8988T (cell line): ENCODE results near the gene SLC25A17.
"Not testable (repeated sequence)": the region's sequence is repeated elsewhere in the genome, so short reads cannot be mapped to it uniquely, and the experiment has no call there.

Experiments
- DNase-seq: peaks from one replicate; pipeline ENCODE4 v3.0.0; 2011

The SLC25A17 gene, protein sequence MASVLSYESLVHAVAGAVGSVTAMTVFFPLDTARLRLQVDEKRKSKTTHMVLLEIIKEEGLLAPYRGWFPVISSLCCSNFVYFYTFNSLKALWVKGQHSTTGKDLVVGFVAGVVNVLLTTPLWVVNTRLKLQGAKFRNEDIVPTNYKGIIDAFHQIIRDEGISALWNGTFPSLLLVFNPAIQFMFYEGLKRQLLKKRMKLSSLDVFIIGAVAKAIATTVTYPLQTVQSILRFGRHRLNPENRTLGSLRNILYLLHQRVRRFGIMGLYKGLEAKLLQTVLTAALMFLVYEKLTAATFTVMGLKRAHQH

DNA sequence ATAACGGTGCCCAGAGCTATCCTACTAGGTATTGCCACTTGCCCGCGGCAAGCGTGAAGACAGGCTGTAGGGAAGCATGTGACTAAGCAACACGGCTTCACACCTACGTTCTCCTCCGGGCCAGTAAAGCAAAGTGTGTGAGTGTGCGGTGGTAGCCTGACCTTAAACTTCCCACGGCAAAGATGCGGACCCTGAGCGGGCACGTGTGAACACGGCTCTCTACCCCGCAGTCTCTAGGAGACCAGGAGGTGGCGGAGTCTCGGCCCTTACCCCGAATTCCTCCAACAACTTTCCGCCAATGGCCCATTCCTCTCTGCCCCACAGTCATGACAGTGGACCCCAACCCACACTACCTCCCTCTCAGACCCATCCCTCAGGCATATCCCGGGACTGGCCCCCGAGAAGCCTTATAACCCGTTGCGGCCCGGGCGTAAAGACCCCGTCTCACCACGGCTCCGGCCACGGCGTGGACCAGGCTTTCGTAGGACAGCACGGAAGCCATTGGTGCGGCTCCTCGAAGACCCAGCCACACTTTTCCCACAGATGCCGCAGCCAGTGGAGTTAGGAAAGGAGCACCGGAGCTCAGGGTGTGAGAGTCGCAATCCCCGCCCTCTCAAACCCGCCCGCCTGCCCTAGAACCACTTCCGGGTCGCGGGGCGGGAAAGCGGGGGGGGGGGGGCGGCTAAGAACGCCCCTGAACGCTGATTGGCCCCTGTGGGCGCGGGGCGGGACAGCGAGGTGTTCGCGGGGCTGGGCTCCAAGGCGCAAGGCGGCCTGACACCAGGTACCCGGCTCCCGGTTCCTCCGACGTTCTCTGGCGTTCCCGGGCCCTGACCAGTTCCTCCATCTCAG is at the start of gene SLC25A17:
TSS of gene SLC25A17 (minus strand) at position 600 of the 852 bp plus-strand sequence. CDS start at position 502, 98 bp downstream.
- DNase-seq, result peak; percentile 42

DNA sequence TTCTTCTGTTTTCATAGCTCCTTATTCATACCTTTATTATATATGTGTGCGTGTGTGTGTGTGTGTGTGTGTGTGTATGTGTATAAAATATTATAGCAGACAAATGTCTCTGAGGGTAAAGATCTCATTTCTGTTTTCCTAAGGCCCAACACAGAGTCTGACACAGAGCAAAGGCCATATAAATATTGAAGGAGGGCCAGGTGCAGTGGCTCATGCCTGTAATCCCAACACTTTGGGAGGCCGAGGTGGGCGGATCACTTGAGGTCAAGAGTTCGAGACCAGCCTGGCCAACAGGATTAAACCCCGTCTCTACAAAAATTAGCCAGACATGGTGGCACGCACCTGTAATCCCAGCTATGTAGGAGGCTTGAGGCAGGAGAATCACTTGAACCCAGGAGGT is 49.2 kb upstream of the SLC25A17 start:
- not testable (repeated sequence) for DNase-seq

DNA sequence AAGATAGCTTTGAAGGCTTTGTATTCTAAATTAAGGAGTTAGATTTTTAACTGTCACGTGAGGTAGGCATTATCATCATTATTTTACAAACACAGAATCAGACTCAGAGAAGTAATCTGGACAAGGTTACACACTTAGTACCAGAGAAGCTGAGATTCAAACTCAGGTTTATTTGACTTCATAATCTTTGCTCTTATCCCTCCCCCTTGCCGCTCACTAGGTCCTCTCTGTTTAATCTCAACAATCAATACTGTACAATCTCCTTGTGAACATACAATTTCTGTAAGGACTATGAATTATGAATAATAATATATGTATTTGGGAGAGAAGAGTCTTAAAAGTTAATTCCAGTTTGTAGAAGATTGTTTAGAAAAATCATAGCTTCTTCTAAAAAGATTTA is 48.0 kb upstream of the SLC25A17 start:
- DNase-seq, result no peak

DNA sequence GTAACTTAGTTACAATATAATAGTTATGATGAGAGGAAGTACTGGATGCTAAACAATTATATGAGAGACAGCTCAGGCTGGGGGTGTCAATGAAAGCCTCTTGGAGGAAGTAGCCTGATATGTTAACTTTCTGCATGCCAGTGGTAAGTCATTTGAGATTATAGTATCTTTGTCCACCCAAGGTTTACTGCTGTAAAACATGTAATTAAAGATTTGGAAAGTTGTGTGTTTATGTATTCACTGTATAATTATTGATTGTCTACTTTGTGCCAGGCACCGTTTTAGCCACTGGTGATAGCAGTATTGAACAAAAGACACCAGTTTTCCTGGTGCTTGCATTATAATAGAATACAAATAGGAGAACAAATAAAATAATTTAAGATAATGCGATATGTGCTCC is 43.4 kb upstream of the SLC25A17 start:
- DNase-seq, result no peak

DNA sequence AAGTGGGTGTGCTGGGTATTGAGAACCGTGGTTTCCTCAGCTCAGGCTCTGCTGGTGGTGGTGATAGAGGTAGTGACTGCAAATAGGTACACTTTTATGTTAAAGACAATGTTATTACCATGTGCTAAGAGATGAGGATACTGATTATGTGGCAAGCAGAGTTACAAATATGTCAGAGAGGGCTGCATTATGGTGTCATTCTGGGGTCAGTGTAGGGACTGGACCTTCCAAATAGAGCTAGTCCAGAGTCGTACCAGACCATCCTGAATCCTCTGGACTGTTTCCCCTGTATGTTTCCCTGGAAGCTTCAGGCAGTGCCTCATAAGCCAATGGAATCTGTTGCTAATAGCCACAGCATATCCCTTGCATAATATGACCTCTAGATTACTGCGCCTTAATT is 42.9 kb upstream of the SLC25A17 start, which contains the start of gene DNAJB7:
TSS of gene DNAJB7 (minus strand) at position 101 of the 400 bp plus-strand sequence. CDS start 119 bp downstream, outside the sequence.
- DNase-seq, result no peak

DNA sequence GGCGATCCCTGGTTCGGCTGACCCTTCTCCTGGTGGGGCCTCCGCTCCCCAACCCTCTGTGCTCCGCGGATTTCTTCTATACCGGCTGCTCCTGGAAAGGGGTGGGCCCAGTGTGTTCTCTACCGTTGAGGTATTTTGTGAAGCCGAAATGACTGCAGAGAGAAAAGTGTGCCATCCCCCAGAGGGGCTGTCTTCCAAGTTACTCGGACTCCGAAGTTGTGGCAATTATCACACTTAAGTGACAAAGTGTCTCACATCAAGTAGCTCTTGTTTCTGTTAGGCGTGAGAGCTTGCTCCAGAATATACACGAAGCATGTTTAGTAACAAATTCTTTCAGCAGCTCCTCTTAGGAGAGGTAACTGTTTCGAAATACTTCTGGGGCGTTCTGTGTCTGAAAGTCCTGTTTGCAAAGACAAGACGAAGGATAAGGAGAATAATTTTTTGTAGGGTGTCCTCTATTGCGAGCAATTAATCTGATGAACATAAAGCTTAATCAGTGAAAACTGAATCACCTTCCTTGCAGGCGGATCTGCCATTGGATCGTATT is 38.2 kb upstream of the SLC25A17 start:
- DNase-seq, result no peak

DNA sequence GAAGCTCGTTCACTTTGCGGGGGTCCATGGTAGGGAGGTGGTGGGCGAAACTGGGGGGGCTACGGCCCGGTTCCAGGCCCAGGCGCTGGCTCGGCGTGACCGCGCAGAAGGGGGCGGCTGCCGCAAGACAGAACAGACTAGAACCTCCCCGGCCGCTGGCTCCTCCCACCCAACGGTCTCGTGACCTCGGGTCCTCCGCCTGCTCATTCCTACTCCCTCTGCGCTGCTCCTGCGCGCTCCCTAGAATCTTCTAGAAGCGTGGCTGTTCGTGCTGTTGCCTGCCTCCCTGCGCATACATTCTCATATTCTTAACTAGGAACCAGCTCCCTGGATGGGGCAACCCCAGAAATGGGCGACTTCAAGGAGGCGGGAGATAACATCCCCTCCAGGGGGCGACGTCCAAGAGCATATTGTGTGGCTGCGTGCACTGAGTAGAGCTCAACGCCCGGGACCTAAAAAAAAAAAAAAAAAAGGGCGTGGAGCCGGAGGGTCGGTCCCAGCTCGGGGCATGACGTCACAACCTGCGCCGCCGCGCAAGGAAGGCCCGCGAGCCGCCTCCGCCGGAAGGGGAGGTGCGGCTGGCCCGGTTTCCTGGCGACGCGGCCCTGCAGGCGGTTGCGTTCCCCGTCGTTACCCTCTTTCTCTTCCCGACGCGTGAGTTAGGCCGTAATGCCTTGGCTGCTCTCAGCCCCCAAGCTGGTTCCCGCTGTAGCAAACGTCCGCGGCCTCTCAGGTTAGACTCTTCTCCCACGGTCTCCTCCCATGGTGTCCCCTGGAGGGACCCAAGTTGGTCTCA is 37.6 kb upstream of the SLC25A17 start, which contains the start of the genes ST13 and XPNPEP3:
TSS of gene ST13 (minus strand) at position 127 of the 796 bp plus-strand sequence. CDS start at position 28, 99 bp downstream.
TSS of gene XPNPEP3 (plus strand) at position 636 of the 796 bp plus-strand sequence. CDS start at position 670, 34 bp downstream.
- peak; percentile 27 for DNase-seq

DNA sequence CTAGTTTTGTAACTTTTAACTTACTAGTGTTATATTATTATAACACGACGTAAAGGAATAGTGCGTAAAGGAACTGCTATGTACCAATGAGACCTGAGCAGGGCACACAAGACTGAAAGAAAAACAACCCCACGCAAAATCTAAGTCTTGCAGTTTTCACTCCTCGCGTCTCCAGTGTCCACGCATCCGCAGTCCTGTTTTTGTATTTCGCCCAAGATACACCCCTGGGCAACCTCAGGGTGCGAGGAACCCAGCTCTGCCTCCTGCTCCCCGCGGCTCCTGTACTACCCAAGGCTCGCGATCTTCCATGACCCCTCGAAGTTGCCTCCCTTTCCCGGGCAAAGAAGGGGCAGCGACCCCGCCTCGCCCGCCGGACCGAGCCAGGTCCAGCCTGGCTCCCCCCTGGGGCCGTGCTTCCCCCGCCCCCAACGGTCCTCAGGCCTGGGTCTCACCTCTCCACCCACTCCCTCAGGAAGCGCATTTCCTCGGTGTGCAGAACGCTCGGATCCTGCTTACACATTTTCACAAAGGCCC is 36.9 kb upstream of the SLC25A17 start:
- no peak for DNase-seq

DNA sequence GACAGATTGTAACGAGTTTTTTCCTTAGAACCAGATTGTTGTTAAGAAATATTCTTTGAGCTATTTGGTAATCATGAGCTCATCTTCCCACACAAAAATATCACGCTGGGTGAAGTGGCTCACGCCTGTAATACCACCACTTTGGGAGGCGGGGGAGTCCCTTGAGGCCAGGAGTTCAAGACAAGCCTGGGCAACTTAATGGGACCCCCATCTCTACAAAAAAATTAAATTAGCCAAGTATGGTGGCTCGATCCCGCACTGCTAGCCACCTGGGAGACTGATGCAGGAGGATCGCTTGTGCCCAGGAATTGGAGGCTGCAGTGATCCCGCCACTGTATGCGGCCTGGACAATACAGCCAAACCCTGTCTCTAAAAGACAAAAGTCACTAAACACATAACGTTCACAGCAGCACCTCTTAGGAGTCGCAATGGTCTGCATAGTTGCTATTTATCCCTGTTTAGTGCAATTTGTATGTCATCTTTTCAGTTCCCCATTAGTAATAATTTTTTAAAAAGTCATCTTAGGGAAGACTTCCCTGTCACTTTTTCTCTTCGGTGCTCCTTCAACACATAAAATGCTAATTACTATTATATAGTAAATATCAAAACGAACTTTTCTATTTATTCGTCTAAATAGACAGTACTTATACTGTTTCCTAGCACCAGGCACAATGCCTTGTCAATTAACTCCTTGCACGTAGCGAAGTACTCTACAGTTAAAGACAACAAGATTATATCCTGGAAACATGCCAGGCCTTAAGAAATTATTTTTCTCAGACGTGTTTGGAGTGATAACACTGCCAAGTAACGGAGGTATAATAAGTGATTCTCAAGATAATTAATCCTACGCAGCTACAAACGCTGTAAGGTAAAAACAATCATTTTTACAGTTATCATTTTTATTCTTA is 36.2 kb upstream of the SLC25A17 start:
- no peak for DNase-seq

DNA sequence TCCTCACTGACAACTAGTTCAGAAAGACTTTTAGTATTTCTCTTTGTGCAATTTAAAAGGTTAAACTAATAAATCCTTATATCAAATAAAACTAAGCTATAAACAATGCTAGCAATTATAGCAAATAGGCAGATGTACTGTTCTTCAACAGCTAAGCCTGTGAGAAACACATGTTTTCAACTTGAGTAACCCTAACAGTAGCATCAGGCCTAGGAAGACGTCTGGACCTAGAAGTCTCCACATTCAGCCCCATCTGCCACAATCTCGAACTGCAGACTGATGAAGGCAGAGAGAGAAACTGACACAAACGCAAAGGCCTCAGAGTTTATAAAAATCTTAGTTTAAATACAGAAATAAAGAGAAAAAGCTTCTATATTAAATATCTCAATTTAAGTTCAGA is 34.8 kb upstream of the SLC25A17 start:
- DNase-seq, result no peak

DNA sequence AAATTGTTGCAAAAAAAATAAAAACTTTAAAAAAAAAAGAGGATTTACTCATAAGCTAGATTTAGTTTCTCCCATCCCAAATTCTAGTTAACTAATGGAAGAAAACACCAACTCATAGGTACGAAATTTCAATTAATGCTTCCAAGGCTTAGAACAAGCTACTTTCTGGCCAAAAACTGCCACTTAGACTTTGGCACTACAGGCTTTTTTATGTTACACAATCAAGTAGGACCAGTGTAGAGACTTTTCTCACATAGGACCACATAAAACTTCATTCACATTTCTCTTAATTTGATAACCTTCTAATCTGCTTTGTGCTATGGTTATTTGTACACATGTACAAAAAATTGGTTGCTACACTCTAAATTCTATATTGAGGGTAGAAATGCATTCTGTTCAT is 34.2 kb upstream of the SLC25A17 start:
- no peak for DNase-seq

DNA sequence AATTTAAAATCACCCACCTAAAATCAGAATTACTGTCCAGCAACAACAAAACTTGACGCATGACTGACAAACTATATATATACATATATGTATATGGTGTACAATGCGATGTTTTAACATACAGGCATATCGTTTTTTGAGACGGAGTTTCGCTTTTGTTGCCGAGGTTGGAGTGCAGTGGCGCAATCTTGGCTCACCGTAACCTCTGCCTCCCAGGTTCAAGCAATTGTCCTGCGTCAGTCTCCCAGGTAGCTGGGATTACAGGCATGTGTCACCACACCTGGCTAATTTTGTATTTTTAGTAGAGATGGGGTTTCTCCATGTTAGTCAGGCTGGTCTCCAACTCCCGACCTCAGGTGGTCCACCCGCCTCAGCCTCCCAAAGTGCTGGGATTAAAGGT is 26.7 kb upstream of the SLC25A17 start:
- not testable (repeated sequence) for DNase-seq

DNA sequence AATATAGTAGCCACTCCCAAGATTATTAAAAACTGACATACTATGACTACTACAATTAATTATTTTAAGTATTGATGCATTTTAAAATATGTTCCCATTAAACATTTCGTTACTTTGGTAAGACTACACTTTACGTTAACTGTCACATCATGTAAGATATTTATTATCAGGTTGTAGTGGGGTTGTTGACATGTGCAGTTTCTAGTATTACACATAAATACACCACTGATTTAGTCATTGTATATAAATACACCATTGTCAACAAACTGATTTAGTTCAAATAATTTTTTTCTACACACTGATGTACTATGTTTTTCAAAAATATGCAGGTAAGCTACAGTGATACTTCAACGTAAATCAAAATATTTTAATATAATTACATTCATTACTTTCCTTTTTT is 25.8 kb upstream of the SLC25A17 start:
- no peak for DNase-seq

DNA sequence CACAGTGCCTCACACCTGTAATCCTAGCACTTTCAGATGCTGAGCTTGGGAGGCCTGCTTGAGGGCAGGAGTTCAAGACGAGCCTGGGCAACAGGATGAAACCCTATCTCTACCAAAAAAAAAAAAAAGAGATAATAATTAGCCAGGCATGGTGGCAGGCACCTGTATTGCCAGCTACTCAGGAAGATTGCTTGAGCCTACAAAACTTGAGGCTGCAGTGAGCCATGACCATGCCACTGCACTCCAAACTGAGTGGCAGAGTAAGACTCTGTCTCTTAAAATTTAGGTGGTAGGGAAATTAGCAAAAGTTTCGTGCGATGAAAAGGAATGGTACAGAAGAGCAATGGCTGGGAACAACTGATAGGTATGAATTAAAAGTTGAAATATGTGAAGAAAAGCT is 19.3 kb upstream of the SLC25A17 start:
- DNase-seq, result no peak

DNA sequence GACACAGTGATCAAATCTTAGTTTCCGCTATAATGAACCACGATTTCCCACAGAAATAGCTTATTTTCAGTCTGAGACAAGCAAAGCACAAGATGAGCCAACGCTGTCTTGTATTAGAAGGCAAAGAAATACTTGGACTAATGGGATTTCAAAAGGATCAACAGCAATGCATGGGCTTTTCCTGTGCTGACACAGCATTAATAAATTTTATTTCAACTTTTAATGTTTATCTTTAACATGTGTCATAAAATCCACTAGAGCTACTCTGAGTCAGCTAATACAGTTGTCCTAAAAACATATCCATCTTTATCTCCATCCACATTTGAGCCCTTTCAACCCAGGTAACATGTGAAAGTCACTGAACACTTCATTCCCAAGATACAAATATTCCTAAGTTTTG is 15.5 kb upstream of the SLC25A17 start:
- DNase-seq, result no peak

DNA sequence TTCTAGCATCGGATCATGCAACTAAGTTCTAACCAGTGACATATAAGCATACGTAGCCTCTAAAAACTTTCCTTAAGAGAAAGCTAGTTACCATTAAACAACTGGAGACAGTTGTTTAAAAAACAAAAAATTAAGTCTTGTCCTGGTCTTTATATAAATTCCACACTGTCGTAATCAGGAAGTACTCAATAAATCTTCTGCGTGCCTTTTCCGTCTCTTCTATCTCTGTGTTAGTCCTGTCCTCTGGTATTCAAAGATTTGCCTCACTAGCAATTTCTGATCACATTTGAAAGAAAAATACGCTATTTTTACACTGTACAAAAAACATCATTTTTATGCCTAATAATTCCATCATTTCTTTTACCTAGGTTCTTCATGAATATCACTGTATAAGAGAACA is 10.0 kb upstream of the SLC25A17 start:
- no peak for DNase-seq

DNA sequence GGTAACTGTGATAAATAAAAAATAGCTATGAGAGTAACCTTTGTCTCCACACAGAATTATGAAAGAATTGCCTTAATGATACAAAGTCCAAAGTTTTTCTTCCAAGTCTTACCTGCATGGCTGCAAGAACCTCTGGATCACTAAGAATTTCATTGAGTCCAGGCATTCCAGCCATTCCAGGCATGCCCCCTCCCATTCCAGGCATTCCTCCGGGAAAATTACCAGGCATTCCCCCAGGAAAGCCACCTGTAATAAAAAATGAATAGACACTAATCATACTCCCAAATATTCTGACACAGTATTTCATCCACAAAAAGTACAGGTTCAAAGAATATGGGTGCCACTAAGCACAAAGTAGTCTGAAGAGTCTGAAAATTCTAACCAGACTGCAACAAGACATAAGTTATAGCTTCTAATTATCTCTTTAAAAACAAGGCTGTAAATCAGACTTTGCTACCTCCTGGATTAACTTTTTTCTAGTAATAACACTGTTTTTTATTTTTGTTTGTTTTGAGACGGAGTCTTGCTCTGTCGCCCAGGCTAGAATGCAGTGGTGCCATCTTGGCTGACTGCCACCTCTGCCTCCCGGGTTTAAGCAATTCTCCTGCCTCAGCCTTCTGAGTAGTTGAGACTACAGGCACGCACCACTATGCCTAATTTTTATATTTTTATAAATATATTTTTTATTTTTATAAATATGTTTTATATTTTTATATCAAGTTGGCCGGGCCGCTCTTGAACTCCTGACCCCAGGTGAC is 8.0 kb upstream of the SLC25A17 start:
- no peak for DNase-seq

DNA sequence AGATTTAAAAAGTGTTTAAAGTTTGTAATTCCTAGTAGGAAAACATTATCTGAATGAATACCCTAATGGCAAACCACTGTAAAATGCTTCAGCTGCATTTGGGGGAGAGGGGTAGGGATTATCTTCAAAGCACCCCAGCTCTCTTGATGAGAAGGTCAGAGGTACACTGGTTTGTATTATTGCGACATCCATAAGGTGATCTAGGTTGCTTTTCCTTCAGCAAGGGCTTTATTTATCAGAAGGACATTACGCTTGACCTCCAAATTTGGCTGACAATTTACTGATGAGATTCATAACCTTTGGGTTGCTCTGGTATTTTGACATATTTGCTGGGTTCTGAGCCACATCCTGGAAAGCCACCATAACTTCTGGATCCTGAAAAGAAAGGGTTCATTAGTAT is 7.1 kb upstream of the SLC25A17 start:
- not testable (repeated sequence) for DNase-seq

DNA sequence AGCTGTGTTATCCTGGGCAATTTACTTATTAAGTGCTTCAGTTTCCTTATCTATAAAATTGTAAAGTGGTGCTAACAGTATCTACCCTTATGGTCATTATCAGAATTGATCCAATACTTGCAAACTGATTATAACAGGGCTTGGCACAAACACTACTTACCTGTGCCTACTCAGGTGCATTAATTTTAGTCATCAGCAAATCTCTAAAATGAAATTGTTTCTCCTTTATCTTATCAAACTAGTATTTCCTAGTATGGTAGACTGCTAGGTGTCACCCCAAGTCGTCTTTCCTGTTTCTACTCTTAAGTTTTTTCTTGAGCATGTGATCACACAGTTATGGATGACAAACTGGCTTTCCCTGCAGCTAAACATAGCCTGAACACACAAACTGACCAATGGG is 4.3 kb upstream of the SLC25A17 start:
- no peak for DNase-seq

DNA sequence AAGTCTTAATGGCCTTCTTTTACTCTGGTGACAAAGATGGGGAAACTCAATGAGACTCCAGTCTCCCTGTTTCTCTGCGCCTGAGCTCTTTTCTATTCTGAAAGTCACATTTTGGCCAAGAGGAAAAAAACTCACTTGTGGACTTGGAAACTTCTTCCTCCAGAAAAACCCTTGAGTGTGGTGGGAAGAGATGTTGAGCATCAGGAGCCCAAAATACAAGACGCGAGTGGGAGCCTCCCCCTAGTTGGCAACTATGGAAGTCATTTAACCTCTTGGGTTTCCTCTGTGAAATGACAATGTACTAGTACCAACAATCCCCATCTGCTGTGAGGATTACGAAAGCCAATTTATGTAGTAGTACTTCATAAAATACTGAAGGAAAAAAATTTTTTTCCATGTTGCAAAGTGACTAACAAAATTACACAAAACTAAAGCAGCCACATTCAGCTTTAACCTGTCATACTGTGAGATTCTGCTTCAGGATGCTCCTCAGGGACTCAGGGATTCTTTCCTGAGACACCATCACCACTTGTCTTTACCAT is 524 bp upstream of the SLC25A17 start:
- no peak for DNase-seq
